DND-41 (cell line): ENCODE data around the gene RNASE13.

Experiments used
- CTCF ChIP-seq: IDR thresholded peaks from 2 replicates; pipeline ENCODE4 v1.5.1; 2012; ENCODE audit warnings: borderline replicate concordance, low read length, moderate library complexity, mild to moderate bottlenecking; ENCODE audit not compliant: poor library complexity, severe bottlenecking; ENCODE audit errors: extremely low read depth
- EZH2 ChIP-seq: IDR thresholded peaks from 3 replicates; pipeline ENCODE4 v1.6.1; 2012; ENCODE audit warnings: borderline replicate concordance, low read depth, mild to moderate bottlenecking, moderate library complexity, low read length, inconsistent platforms; ENCODE audit not compliant: severe bottlenecking

GRCh38 chr14:21049271-21049673 lies 14.7 kb upstream of the RNASE13 start:
- no peak for TF ChIP-seq CTCF
- no peak for TF ChIP-seq EZH2
